ENCODE data around the gene FXR2. TPM values are rescaled to one million over a fixed set of nuclear protein-coding genes. Genes with fewer than 3 reads are reported as not detected.
A peak's percentile ranks its signal among the peaks of the same experiment; 100 is the strongest.

The FXR2 gene
- total and polyA plus RNA-seq, 10 of the 15 experiments (the other 5 are each of a cell fraction or from before 2014, with no cell fraction given), result 1.6 to 33.3 (median 22.0) TPM

GRCh38 chr17:7561589-7562207 lies 53.0 kb downstream of the FXR2 start, which contains the start of gene SENP3 (continued):
- TF ChIP-seq, protein P1, sequence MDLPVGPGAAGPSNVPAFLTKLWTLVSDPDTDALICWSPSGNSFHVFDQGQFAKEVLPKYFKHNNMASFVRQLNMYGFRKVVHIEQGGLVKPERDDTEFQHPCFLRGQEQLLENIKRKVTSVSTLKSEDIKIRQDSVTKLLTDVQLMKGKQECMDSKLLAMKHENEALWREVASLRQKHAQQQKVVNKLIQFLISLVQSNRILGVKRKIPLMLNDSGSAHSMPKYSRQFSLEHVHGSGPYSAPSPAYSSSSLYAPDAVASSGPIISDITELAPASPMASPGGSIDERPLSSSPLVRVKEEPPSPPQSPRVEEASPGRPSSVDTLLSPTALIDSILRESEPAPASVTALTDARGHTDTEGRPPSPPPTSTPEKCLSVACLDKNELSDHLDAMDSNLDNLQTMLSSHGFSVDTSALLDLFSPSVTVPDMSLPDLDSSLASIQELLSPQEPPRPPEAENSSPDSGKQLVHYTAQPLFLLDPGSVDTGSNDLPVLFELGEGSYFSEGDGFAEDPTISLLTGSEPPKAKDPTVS (IDR thresholded peaks at IDR 0.05; ENCODE audit: low read depth, low read length), result no peak
- TF ChIP-seq MTA2 (IDR thresholded peaks at IDR 0.05; ENCODE audit: low read depth) (no peak), BACH1 (IDR thresholded peaks at IDR 0.05; ENCODE audit: borderline replicate concordance) (peak; percentile 60), FOXK2 (IDR thresholded peaks at IDR 0.05) (no peak), SIX5 (IDR thresholded peaks at IDR 0.05; ENCODE audit: low read depth, low read length, severe bottlenecking) (no peak), EZH2 (IDR thresholded peaks at IDR 0.05; ENCODE audit: borderline replicate concordance, control insufficient read depth, low read depth, low read length) (no peak), BCLAF1 (IDR thresholded peaks at IDR 0.05) (no peak), SRF (IDR thresholded peaks at IDR 0.05; ENCODE audit: low read depth in 2 of 2, low read length in 2 of 2) (peak in 1 of 2 experiments; percentile 73; a peak in 2 of 4 replicates), RFX5 (IDR thresholded peaks at IDR 0.05; ENCODE audit: low read depth, low read length) (no peak), PAX5 (IDR thresholded peaks at IDR 0.05; ENCODE audit: borderline replicate concordance, low read depth, low read length) (peak; percentile 73; the same call in 1 of the 2 replicates), MTA3 (IDR thresholded peaks at IDR 0.05; ENCODE audit: borderline replicate concordance, low read length) (no peak), TARDBP (IDR thresholded peaks at IDR 0.05; ENCODE audit: borderline replicate concordance) (no peak), CHD4 (IDR thresholded peaks at IDR 0.05) (no peak), PAX8 (IDR thresholded peaks at IDR 0.05) (no peak), NR2C1 (IDR thresholded peaks at IDR 0.05) (no peak), ZNF384 (IDR thresholded peaks at IDR 0.05; ENCODE audit: borderline replicate concordance, low read depth, low read length) (no peak), CBFB (IDR thresholded peaks at IDR 0.05; ENCODE audit: low read depth) (no peak), MEF2A (IDR thresholded peaks at IDR 0.05; ENCODE audit: insufficient read depth, low read depth, low read length) (no peak), JUND (IDR thresholded peaks at IDR 0.05; ENCODE audit: low read depth, low read length) (no peak), EGR1 (IDR thresholded peaks at IDR 0.05; ENCODE audit: borderline replicate concordance in 1 of 2, low read depth in 2 of 2, low read length in 2 of 2) (0 out of 3 replicates have a peak, but pooled peaks of 1 of the 2 experiments have one; percentile 8), SREBF1 (IDR thresholded peaks at IDR 0.05; ENCODE audit: low read length) (no peak), ZNF622 (IDR thresholded peaks at IDR 0.05) (no peak)
- TF ChIP-seq, protein P2, sequence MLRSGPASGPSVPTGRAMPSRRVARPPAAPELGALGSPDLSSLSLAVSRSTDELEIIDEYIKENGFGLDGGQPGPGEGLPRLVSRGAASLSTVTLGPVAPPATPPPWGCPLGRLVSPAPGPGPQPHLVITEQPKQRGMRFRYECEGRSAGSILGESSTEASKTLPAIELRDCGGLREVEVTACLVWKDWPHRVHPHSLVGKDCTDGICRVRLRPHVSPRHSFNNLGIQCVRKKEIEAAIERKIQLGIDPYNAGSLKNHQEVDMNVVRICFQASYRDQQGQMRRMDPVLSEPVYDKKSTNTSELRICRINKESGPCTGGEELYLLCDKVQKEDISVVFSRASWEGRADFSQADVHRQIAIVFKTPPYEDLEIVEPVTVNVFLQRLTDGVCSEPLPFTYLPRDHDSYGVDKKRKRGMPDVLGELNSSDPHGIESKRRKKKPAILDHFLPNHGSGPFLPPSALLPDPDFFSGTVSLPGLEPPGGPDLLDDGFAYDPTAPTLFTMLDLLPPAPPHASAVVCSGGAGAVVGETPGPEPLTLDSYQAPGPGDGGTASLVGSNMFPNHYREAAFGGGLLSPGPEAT (IDR thresholded peaks at IDR 0.05; ENCODE audit: low read depth), result no peak
- TF ChIP-seq, protein P3, sequence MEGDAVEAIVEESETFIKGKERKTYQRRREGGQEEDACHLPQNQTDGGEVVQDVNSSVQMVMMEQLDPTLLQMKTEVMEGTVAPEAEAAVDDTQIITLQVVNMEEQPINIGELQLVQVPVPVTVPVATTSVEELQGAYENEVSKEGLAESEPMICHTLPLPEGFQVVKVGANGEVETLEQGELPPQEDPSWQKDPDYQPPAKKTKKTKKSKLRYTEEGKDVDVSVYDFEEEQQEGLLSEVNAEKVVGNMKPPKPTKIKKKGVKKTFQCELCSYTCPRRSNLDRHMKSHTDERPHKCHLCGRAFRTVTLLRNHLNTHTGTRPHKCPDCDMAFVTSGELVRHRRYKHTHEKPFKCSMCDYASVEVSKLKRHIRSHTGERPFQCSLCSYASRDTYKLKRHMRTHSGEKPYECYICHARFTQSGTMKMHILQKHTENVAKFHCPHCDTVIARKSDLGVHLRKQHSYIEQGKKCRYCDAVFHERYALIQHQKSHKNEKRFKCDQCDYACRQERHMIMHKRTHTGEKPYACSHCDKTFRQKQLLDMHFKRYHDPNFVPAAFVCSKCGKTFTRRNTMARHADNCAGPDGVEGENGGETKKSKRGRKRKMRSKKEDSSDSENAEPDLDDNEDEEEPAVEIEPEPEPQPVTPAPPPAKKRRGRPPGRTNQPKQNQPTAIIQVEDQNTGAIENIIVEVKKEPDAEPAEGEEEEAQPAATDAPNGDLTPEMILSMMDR (IDR thresholded peaks at IDR 0.05 in 2 of 3, conservative IDR thresholded peaks at IDR 0.05 in 1 of 3; ENCODE audit: control insufficient read depth in 2 of 3, extremely low read depth in 1 of 3, insufficient read depth in 1 of 3, low read depth in 3 of 3, low read length in 3 of 3), result peak in 1 of 3 experiments; percentile 4; a peak in 1 of 6 replicates
